Endometrial microvascular endothelial cells (primary cell): Measurements from ENCODE around the gene TBC1D1. TPM values are rescaled to one million over a fixed set of nuclear protein-coding genes. Genes with fewer than 3 reads are reported as not detected.
"Not testable (repeated sequence)": the region's sequence is repeated elsewhere in the genome, so short reads cannot be mapped to it uniquely, and the experiment has no call there.

Experiments
- in situ Hi-C: cut with HindIII; loops from 2 replicates; pipeline ENCODE4 v1.10.0; 2017; ENCODE audit warnings: low sequenced_read_pairs, low pct_unique_long_range_greater_than_20kb; ENCODE audit errors: inconsistent ontology term
- total RNA-seq: library from RNA; depleted of rRNA; stranded (reverse); fragments of >200 nt; gene quantifications from one replicate; pipeline ENCODE4 v1.2.3, GENCODE V29; 2015; ENCODE audit errors: inconsistent ontology term

Gene TBC1D1
- total RNA-seq, 1 donor from 2014 or later = 194 TPM

GRCh38 chr4:38002451-38003071 is 111.7 kb downstream of the TBC1D1 start:
- in situ Hi-C loops = no loop called here

DNA sequence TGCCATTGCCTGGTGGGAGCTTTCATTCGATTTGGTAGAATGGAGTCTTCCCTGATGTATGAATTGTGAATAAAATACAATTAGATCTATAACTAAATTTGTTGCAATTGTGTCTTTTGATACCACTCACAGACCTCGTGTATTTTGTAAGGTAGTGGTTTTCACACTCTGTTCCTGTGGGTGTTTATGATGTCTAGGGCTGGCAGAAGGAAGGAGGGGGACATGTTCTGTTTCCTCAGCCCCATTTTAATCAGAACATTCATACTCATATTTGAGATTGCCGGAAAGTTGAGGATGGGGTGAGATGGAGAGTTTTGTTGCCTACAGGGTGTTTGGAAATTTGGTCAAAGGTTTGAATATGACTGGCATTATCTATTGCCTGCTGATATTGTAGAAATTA is 112.2 kb downstream of the TBC1D1 start:
- in situ Hi-C loops = no loop called here

GRCh38 chr4:38003628-38004027 is 112.7 kb downstream of the TBC1D1 start:
- in situ Hi-C loops = no loop called here

DNA sequence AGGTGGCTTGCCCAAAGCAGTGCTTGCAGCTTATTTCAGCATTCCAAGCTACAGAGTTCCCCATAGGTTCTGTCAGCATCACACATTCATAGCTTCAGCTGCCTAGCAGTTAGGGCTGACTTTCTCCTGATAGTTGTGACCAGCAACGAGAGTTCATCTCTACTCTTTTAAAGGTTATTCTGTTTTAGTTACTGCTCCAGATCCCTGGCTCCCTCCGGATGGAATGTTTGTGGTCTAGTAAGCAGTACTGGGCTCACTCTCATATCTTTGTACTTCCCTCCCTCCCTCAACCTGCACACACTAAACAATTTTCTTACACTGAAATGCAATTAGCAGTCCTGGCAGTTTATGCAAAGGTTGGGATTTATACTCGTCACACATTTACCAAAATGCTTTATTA is 113.2 kb downstream of the TBC1D1 start:
- in situ Hi-C loops = no loop called here

DNA sequence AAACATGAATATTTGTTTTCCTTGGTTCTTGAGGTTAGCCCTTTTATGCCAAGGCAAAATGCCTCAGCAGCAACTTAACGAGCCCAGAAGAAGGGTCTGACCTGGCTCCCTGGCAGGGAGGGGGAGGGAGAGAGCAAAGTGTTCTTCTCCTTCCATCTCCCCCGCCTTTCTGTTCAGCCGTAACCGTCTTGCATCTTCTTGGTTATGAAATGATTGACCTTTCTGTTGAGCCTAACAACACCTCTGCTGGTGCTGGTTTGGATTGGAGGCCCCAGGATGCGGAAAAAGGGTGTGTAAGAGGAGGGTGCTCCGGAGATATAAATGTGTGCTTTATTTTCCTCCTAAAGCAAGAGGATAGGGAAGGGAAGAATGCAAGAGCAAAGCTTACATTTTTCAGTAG is 114.0 kb downstream of the TBC1D1 start:
- in situ Hi-C loops = no loop called here

DNA sequence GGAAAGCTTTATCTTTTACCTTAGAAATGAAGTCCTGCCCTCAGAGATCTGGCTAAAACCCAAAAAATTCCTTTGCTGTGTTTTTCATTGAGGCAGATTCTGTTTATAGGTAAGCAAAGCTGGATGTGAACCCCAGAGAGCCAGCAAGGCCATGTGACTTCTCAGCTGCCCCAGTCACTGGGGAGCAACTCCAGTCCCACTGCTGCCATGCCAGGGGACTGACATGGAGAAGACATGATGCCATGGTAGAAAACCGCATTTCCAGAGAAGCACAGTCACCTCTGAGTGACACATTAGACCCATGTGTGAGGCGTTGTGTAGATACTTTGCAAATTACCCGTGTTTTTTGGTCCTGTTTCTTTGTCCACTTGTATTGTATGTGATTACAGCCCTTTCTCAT is 114.8 kb downstream of the TBC1D1 start:
- in situ Hi-C loops = no loop called here

- in situ Hi-C loops = no loop called here
These were observed 116.8 kb downstream of the TBC1D1 start for GRCh38 chr4:38007645-38008044.

- in situ Hi-C loops = no loop called here
These were observed 117.7 kb downstream of the TBC1D1 start for GRCh38 chr4:38008571-38009021.

DNA sequence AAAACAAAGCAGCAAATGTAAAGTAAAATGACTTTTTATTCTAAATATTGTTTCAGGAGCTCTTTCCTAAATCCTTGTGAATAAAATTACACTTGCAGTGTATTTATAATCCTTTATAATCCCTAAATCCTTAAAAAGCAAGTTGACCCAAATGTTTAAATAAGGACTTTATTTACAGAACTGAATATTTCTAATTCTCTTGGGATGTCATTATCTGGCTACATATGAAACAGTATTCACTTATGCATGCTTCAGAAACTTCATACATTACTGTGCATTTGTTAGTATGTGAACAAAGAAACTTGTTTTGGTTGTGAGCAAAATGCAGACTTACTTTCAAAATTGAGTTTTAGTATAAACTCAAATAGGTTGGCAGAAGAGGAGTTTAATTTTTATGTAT is 118.5 kb downstream of the TBC1D1 start:
- in situ Hi-C loops = no loop called here

GRCh38 chr4:38009949-38010348 is 119.1 kb downstream of the TBC1D1 start:
- in situ Hi-C loops = no loop called here

GRCh38 chr4:38011511-38012162 is 120.8 kb downstream of the TBC1D1 start:
- in situ Hi-C loops = no loop called here

DNA sequence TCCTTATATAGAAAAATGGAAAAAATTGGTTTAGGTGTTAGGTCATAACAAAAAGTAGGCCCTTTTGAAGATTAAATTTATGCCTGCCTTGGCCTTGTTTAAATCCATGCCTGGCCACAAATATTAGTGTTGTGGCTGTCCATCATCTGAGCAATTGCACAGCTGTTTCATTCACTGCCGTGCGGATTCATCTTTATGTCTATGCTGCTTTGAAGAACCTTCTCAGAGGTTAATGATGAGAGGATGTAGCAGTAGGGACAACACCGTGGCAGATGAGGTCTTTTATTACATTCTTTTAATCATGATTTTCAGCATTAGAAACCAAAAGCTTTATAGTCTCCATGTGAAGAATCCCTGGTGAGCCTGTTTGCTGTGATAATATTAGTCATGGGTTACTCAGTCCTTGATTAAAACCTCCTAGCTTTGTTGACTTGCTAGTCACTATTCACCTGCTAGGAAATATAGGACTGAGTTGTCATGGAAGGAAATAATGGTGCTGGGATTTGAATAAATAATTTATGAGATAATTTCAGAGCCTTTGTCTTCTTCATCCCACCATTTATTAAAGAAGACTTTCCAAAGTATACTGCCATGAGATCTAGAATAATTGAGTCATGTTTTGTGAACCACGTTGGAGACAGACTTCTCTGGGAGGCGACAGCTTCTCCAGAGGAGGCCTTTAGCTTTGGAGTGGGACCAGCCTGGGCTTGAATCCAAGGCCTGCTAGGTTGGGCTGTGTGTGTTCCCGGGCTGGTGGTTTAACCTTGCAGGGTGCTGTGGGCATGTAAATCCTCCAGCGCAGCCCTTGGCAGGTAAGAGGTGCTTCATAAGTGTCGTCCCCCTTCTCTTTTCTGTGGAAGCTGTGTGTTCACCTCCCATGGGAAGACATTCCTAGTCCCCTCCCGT is 122.8 kb downstream of the TBC1D1 start:
- in situ Hi-C loops = no loop called here

GRCh38 chr4:38014421-38014852 is 123.6 kb downstream of the TBC1D1 start:
- in situ Hi-C loops = no loop called here

DNA sequence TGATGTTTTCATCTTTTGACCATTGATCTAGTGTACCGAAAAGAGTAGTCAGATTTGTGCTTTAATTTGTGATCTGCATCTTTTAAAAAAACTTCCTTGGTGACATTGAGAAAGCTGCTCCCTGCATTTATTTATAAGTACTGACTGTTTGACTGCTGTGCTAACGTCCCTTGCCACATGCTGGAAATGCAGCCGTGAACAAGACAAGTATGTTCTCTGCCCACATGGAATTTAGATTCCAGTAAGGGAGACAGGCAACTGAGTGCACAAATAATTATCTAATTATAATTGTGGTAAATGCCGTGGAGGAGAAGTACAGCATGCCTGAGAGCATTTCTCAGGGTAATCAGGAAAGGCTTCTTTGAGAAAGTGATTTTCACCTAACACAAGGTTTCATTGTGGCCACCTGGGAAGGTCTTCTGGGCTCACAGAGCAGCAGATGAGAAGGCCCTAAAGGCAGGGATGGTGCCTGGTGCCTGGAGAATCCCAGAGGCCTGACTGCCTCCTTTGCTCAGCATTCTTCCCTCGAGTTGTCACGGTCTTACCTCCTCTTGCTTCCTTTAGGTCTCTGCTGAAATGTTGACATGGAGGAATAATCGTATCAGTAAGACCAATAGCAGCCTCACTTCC is 125.1 kb downstream of the TBC1D1 start:
- in situ Hi-C loops = no loop called here

- in situ Hi-C loops = no loop called here
These were observed 125.8 kb downstream of the TBC1D1 start for GRCh38 chr4:38016698-38017097.

- in situ Hi-C loops = no loop called here
These were observed 126.7 kb downstream of the TBC1D1 start for GRCh38 chr4:38017609-38018008.

DNA sequence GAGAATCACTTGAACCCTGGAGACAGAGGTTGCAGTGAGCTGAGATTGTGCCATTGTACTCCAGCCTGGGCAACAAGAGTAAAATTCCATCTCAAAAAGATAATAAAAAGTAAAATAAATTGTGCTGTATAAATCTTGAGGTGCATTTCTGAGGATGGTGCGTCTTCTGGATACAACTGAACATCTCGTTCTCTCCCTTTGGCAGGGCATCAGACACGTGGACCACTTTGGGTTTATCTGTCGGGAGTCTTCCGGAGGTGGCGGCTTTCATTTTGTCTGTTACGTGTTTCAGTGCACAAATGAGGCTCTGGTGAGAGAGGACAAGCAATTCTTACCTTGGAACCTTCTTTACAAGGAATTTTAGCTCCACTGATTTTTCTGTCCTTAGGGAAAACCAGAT is 129.5 kb downstream of the TBC1D1 start:
- in situ Hi-C loops = no loop called here

DNA sequence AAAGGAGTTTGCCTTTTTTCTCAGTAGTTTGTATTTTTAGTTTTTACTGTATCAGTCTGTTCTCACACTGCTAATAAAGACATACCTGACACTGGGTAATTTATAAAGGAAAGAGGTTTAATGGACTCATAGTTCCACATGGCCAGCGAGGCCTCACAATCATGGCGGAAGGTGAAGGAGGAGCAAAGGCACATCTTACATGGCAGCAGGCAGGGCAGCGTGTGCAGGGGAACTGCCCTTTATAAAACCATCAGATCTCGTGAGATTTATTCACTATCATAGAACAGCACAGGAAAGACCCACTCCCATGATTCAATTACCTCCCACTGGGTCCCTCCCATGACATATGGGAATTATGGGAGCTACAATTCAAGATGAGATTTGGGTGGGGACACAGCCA is 130.1 kb downstream of the TBC1D1 start:
- in situ Hi-C loops = not testable (repeated sequence)

DNA sequence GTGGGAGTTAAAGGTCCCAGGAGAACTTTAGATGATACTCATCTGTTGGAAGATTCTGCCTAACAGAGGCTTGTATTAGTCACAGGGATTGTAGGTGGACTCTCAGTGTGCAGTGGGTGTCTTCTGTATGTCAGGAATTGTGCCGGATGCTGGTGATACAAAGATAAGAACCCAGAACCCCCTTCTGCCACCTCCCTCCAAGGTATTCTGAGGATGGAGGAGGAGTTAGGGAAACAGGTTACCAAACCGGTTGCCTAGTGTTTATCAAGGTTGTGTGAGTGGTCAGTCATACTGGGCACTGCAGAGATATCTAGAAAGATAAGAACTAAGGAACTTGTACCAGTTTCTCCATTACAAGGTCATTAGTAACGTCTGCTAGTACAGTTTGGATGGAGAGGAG is 130.9 kb downstream of the TBC1D1 start:
- in situ Hi-C loops = no loop called here
